ENCODE measurements around the gene WDCP.
"Not testable (repeated sequence)": the region's sequence is repeated elsewhere in the genome, so short reads cannot be mapped to it uniquely, and the experiment has no call there.

DNA sequence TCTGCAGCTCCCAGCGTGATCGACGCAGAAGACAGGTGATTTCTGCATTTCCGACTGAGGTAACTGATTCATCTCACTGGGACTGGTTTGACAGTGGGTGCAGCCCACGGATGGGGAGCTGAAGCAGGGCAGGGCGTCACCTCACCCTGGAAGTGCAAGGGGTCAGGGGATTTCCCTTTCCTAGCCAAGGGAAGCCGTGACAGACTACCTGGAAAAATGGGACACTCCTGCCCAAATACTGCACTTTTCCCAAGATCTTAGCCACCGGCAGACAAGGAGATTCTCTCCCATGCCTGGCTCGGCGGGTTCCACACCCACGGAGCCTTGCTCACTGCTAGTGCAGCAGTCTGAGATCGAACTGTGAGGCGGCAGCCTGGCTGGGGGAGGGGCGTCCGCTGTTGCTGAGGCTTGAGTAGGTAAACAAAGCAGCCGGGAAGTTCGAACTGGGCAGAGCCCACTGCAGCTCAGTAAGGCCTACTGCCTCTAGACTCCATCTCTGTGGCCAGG is 48.0 kb upstream of the WDCP start:
- TF ChIP-seq, protein P1, sequence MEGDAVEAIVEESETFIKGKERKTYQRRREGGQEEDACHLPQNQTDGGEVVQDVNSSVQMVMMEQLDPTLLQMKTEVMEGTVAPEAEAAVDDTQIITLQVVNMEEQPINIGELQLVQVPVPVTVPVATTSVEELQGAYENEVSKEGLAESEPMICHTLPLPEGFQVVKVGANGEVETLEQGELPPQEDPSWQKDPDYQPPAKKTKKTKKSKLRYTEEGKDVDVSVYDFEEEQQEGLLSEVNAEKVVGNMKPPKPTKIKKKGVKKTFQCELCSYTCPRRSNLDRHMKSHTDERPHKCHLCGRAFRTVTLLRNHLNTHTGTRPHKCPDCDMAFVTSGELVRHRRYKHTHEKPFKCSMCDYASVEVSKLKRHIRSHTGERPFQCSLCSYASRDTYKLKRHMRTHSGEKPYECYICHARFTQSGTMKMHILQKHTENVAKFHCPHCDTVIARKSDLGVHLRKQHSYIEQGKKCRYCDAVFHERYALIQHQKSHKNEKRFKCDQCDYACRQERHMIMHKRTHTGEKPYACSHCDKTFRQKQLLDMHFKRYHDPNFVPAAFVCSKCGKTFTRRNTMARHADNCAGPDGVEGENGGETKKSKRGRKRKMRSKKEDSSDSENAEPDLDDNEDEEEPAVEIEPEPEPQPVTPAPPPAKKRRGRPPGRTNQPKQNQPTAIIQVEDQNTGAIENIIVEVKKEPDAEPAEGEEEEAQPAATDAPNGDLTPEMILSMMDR (conservative IDR thresholded peaks at IDR 0.05; ENCODE audit: low read depth, low read length) = not testable (repeated sequence)
- not testable (repeated sequence) for TF ChIP-seq EZH2 (IDR thresholded peaks at IDR 0.05; ENCODE audit: low read length, unreplicated experiment)
